HG03039 (cell line): Measurements from ENCODE around the gene NDEL1.
A peak's percentile ranks its signal among the peaks of the same experiment; 100 is the strongest.
"Not testable (repeated sequence)": the region's sequence is repeated elsewhere in the genome, so short reads cannot be mapped to it uniquely, and the experiment has no call there.

Source experiments
- ATAC-seq: cut with Tn5 transposase; IDR thresholded peaks from one replicate; pipeline ENCODE4 v1.9.1; 2021; ENCODE audit warnings: mild to moderate bottlenecking, moderate library complexity; ENCODE audit not compliant: unreplicated experiment

The NDEL1 gene, protein sequence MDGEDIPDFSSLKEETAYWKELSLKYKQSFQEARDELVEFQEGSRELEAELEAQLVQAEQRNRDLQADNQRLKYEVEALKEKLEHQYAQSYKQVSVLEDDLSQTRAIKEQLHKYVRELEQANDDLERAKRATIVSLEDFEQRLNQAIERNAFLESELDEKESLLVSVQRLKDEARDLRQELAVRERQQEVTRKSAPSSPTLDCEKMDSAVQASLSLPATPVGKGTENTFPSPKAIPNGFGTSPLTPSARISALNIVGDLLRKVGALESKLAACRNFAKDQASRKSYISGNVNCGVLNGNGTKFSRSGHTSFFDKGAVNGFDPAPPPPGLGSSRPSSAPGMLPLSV

DNA sequence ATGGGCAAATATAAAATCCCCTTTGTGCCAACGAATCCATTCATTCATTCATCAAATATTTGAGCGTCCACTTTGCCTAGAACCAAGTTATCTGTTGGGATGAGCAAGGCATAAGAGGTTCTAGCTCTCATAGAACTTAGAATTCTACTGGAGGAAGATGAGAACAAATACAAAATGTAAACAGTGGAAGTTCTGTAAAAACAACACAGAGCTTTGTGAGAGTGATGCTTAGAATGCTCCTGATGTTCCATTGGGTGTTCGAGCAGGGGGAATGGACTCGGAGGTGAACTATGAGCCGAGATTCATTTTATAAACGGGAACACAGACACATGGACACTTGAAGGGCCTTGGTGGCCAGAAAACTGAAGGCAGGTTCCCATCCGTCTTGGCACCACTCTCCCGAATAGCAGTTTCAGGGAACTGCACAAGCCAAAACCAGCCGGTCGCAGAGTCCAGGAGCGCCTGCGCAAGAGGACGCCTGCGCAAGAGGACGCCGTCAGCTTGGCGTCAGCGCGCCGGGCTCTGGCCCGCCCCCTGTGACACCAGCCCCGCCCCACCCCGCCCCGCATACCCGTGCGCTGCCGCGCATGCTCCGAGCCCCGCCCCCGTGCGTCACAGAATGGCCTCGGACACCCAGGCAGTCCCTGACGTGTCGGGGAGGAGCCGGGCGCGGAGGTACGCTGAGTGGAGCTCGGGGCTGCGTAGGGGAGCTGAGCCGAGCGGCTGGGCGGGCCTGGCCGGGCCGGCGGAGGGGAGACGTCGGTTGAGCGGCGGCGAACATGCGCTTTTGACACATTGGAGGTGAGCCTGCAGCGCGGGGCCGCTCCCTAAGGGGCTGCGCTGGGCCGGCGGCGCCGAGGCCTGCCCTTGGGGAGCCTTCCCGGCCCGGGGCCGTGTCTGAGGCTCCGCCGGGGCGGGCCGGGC, at the start of gene NDEL1:
NDEL1 (plus strand) TSS at position 640 of the 924 bp plus-strand sequence. CDS start 8,388 bp downstream, outside the sequence.
- ATAC-seq = peak; percentile 87

DNA sequence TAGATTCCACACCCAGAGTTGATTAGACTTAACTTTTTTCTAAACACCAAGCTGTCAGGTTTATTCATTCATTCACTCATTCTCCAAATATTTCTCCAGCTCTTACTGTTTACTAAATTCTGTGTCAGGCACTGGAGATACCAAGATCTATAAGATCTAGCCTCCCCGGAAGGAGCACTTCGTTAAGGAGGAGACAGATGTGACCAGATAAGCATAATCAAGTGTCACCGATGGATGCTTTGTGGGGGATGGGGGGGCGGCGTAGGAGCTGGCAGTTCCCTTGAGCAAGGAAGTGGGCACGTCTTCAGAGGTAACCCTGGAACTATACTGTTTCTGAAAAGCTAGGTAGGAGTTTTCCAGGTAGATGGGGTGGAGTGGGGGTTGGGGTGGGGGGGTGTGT, 48.8 kb upstream of the NDEL1 start:
- no peak for ATAC-seq

DNA sequence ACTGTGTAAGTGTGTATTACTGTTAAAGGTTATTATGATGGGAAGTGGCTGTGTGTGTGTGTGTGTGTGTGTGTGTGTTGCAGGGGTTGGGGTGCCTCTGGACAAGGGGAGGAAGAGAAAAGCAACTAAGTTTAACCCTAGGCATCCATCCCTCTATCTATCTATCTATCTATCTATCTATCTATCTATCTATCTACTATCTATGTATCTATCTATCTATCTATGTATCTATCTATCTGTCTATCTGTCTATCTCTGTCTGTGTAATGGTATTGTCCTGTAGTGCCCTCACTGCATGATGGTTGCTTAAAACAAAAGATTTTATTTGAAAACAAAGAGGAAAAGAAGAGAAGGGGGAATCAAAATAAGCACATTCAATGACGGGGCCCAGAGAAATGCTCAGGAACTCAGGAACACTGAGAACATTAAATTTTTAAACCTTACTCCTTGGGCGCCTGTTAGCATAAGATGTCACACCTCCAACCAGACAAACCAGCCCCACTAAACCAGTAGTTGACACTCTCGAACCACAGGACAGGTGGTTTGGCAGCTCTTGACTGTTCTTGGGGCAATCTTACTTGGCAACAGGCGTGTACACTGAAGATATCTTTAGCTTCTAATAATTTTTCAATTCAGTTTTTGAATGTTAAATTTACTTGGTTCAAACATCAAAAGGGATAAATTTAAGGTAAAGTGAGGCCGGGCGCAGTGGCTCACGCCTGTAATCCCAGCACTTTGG, 47.6 kb upstream of the NDEL1 start:
- ATAC-seq = no peak

DNA sequence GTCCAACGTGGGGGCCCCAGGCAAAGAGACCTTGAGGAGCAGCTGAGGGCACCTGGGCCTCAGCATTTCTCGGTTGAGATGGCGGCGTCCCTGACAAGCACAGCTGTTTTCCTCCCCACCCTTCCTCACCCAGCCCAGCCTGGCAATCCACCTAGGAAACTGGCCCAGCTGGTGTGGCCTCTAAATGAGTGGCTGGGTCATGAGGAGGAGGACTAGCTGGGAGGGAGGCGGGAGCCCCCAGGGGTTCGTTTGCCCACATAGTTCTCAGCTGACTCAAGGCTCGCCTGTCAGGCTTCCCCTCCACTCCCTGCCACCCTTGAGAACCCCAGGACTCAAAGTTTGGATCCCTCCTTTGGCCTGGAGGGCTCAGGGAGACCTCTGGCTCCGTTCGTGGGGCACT, 44.0 kb upstream of the NDEL1 start:
- no peak for ATAC-seq

DNA sequence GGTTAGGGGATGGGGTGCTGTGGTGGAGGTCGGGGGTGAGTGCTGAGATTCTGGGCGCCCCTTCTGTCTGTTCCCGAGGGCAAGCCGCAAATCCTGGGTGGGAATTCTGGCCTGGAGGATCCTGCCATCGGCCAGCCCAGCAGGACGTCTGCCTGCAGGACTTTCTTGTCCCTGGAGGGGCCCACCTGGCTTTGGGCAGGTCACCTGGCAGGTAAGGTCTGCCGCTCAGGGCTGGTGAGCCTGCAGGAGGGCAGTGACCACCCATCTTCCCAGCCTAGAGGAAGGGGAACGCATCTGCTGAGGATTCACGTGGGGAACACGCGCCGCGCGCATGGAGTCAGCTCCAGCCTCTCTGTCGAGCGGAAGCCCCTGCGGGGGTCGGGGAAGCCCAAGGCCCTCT, 43.4 kb upstream of the NDEL1 start:
- no peak for ATAC-seq

DNA sequence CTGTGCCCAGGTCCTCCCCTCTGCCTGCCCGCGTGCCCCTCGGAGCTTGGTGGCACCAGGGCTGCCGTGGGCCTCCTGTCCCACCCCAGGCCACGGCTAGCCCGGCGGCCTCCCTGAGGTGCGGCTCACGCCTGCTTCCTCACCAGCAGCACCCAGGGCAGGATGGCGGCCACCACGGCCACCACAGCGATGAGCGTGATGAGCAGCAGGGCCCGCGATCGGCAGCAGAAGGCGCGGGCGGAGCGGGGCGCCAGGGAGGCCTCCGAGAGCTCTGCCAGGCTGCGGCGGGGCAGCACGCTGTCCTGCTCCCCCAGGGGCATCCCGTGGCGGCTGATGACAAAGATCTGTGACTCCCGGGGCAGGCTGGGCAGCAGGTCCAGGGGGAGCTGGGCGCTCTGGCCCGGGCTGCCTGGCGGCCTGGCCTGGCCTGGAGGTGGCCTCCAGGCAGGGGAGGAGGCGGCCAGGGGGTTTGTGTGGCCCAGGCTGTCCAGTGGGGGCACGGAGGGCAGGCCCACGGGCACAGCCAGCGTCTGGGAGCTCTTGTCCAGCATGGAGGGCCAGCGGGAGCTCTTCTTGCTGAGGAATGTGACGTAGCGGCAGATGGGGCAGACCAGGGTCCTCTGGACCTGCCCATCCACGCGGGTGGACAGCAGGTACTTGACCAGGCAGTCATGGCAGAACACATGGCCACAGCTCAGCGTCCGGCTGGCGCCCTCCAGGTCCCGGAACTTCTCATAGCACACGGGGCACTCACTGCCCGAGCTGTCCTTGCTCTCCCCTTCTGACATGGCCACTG, 42.8 kb upstream of the NDEL1 start:
- ATAC-seq = no peak

DNA sequence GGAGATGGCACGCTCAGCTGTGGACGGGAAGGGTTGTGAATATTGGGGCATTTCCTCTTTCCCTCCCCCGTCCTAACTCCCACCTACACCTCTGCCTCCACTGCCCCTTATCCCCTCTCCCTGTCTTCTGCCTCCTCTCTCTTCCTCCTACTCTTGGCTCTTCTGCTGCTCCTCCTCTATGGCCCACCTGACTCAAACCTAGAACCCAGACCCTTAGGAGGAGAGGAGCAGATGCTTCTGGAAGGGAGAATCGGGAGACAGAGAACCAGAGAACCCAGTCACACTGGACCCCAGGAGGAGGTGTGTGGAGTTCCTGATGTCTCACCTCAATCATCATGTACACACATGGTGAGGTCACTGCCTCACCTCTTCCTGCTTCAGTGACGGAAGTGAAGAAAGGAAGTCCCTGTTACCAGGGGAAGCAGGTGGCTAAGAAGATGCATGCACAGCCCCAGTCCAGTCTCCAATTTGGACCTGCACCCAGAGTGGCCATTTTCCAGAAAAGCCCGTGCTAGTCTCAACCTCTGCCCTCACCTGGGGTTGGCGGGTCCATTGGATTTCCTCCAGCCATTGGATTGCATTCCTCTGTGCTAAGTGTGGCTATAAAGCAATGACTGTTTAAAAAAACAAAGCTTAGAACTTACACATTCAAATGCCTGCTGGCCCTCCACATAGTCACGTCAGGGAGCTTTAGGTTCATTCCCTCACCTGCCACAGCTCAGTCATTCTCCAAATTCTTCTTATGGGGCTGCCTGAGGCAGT, 42.0 kb upstream of the NDEL1 start:
- ATAC-seq = no peak

DNA sequence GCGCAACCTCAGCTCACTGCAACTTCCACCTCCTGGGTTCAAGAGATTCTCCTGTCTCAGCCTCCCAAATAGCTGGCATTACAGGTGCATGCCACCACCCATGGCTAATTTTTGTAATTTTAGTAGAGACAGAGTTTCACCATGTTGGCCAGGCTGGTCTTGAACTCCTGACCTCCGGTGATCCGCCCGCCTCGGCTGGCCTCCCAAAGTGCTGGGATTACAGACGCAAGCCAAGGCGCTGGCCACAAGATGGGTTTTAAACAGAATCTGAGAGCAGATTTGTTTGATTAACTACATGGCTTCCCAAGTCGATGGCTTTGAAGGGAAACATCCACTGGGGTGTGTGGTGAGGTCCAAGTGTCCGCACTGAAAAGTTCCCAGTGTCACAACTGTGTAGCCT, 41.2 kb upstream of the NDEL1 start:
- not testable (repeated sequence) for ATAC-seq

DNA sequence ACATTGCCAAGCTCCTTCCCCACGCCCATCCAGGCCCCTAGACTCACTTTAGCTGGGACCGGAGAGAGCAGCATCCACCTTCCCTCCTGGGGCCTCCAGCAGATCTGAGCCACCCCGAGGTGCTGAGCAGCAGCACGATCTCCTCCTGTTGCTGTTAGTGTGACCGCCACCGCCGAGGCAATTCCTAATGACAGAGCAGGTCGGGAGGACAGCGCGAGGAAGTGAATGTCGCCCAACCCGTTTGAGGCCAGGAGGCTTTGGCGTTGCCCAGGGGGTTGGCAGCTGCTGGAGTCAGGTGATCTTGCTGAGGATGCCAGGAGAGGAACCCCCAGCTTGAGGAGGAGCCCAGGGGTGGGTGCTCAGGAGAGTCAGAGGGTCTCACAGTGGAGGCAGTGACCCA, 38.0 kb upstream of the NDEL1 start, which contains the start of gene RNF222:
RNF222 (minus strand) TSS at position 192 of the 400 bp plus-strand sequence. CDS start 4,366 bp downstream, outside the sequence.
- no peak for ATAC-seq

DNA sequence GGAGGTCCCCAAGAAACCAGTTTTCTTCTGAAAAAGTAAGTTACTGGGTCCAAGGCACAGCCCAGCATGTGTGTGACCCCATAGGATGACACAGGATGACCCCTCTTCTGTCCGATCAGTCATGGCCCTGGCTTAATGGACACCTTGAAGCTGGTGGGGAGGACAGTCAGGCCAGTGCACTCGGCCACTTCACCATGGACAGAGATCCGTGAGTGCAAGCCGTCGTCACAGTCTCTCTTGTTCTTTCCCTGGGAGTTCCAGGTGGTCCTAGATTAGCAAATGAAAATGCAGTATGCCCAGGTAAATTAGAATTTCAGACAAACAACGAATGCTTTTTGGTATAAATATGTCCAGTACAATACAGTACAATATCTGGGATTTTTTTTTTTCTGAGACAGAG, 36.7 kb upstream of the NDEL1 start:
- ATAC-seq = no peak

DNA sequence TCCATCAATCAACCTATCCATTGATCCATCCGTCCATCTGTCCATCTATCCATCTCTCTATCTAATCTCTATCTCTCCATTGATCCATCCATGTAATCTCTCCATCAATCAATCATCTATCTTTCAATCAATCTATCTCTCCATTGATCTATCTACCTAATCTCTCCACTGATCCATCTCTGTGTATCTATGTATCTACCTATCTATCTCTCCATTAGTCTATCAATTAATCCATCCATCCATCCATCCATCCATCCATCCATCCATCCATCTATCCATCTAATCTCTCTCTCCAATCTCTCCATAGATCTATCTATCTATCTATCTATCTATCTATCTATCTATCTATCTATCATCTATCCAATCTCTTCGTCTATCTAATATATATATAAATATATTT, 34.6 kb upstream of the NDEL1 start:
- ATAC-seq = no peak

DNA sequence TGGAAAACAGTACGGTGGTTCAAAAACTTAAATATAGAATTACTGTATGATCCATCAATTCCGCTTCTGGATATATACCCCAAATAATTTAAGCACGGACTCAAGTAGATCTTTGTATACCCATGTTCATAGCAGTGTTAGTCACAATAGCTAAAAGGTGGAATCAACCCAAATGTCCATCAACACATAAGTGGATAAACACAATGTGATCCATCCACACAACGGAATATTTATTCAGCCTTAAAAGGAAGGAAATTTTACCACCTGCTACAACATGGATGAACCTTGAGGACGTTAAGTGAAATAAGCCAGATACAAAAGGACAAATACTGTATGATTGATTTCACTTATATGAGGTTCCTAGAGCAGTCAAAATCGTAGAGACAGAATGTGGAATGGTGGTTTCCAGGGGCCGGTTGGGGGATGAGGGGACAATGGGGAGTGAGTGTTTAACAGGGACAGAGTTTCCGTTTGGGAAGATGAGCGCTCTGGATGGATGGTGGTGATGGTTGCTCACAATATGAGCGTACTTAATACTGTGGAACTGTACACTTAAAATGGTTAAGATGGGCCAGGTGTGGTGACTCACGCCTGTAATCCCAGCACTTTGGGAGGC, 32.7 kb upstream of the NDEL1 start:
- no peak for ATAC-seq

DNA sequence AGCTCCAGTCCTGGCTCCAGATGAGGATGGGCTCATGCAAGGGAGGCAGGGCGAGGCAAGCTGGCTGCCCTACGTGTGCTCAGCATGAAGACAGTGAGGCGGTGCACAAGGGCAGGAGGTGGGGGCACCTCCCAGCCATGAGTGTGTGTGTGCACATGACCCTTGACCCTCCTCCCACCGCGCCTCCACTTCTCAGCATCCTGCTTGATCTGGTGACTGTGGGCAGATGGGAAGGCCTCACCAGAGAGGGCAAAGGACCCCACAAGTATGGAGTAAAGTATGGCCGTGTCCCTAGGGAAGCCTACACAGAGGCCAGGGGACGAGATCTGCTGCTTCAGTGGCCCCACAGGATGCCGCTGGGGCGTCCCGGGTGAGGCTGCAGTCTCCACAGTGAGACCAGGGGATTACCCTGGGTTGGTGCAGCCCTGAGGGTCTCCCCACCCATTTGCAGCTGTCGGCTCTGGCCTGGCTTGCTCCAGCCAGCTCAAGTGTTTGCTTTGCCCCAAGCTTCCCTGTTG, 30.1 kb upstream of the NDEL1 start:
- no peak for ATAC-seq

DNA sequence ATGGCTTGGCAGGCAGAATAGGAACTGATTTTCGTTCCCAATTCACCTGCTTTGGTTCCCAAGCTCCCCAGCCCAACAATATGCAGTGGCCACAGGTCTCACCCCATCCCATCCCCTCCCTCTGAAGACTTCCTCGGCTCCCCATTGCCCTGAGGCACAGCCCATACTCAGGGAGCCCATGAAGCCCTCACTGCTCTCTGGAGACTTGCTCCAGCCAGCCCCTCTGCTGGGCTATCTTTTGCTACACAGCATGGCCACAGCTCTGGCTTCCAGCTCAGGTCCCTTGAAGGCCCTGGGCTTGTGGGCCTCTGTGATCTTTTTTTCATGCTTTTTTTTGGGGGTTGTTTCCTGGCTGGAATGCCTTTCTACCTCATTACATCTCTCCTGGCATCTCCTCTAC, 29.5 kb upstream of the NDEL1 start:
- no peak for ATAC-seq

DNA sequence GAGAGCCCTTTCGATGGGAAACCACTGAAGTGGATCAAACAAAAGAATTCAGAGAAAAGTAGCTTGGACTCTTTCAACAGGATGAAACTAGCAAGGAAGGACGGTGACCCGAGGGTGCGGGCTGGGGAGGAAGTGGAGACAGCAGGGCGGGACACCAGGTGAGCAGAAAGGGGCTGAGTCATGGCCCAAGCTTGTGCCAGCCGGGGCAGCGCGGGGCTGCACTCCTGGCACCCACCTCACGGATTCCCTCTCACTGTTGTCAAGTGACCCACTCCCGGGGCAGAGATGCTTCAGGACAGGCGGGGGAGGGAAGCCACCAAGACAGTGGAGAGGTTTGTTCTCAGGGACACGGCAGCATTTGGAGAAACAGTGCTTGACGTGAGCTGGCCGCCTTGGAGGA, 27.3 kb upstream of the NDEL1 start:
- no peak for ATAC-seq

DNA sequence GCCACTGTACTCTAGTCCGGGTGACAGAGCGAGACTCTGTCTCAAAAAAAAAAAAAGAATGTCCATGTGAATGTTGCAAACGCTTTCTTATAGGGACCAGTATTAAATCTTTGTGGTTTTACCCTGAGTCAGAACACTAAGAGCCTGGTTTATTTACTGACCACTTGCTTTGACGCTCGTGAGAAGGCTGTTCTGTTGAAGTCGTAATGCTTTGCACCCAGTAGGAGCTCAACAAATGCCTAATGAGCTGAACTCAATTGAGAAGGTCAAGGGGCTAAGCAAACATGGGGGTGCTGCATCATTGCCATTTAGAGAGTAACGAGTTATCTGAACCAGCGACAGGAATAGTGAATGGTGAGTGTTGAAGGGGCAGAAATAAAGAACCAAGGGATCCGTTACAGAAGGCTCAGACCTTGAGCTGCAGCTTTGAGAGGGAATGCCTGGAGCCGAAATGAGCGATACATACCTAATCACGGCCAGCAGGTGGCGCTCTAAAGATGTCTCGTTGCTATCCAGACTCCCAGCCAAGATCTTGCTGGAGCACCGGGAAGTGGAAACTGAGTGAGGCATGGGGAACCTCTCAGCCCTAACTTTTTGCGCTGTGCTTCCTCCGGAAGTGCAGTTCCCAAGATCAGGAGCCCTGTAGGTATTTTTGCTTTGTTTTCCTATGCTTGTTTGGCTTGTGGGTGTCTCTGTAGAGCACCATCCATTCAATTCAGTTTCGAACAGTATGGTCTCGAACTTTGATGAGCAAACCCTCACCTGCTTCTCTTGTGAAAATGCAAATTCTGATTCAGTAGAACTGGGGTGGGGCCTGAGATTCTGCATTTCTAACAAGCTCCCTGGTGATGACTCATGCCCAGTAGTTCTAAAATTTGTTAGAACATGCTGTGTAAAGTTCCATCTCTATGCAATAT, 25.5 kb upstream of the NDEL1 start:
- ATAC-seq = no peak

DNA sequence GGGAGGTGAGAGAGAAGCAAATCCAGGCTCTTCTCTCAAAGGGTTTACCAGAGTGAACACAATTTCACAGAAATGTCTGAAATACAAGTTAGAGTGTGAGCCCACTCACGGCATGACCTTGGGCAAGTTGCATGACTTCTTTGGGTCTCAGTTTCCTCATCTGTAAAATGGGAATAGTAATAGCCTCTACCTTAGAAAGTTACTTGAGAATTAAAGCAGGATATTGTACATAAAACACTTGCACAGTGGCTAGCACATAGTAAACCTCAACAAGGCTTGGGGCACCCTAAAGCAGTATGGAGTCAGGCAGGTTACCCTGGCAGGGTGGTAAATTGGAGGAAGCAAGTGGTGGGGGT, 24.8 kb upstream of the NDEL1 start:
- no peak for ATAC-seq

DNA sequence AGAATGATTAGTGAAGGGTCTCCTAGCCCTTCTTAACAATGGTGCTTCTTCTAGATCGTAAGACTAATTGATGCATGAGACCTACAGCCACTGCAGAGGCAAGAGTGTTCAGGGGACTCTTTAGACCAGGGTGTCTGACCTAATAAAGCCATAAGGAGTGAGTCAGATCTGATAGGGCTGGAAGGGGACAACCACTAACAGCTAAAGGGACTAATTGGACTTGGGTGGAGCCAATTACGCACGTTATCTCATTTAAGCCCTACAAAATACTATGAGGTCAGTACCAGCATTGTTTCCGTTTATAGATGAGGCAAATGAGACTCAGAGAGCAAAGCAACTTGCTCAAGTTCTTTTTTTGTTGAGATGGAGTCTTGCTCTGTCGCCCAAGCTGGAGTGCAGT, 23.6 kb upstream of the NDEL1 start:
- no peak for ATAC-seq
